Testis (tissue), 2 donors: ENCODE data around the gene PAK1.

ENCODE experiments used
- POLR2A ChIP-seq: fragments of 450-650 bp; IDR thresholded peaks from one replicate; pipeline ENCODE4 v1.6.1; 2017; ENCODE audit warnings: antibody characterized with exemption, mild to moderate bottlenecking, moderate library complexity
- TF ChIP-seq, protein P1 (sequence below), 3 experiments: fragments of 450-650 bp in 2 of 3; fragments of 200-600 bp in 1 of 3; sonication (generic) in 1 of 3; IDR thresholded peaks; one replicate each; pipeline ENCODE4 v1.5.1; 2016 to 2019; ENCODE audit warnings: antibody characterized with exemption in 3 of 3, mild to moderate bottlenecking in 2 of 3, moderate library complexity in 1 of 3

DNA sequence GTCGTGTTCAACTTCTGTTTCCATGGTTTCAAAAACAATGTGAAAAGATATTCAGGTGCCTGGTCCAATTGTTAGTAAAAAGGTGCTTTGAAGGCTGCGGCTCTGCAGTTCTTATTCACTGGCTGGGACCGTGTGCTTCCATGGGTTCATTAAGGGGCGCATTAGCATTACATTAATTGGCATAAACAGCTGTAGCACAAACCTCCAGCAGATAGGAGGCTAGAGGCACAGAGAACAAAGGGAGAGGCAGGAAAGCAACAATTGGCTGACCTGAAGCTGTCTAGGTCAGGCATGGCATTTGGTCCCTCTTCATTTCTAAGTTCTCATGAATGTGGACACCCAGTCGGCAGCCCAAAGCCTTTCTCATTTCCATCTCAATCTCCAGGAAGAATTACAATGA lies 16.6 kb downstream of the PAK1 start:
- TF ChIP-seq, protein P1, sequence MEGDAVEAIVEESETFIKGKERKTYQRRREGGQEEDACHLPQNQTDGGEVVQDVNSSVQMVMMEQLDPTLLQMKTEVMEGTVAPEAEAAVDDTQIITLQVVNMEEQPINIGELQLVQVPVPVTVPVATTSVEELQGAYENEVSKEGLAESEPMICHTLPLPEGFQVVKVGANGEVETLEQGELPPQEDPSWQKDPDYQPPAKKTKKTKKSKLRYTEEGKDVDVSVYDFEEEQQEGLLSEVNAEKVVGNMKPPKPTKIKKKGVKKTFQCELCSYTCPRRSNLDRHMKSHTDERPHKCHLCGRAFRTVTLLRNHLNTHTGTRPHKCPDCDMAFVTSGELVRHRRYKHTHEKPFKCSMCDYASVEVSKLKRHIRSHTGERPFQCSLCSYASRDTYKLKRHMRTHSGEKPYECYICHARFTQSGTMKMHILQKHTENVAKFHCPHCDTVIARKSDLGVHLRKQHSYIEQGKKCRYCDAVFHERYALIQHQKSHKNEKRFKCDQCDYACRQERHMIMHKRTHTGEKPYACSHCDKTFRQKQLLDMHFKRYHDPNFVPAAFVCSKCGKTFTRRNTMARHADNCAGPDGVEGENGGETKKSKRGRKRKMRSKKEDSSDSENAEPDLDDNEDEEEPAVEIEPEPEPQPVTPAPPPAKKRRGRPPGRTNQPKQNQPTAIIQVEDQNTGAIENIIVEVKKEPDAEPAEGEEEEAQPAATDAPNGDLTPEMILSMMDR (IDR thresholded peaks at IDR 0.05), result no peak
- no peak for TF ChIP-seq POLR2A
